ENCODE results near the gene MARF1. TPM values are rescaled to one million over a fixed set of nuclear protein-coding genes. Genes with fewer than 3 reads are reported as not detected.
A peak's percentile ranks its signal among the peaks of the same experiment; 100 is the strongest.
"Not testable (repeated sequence)": the region's sequence is repeated elsewhere in the genome, so short reads cannot be mapped to it uniquely, and the experiment has no call there.

MARF1 gene, protein sequence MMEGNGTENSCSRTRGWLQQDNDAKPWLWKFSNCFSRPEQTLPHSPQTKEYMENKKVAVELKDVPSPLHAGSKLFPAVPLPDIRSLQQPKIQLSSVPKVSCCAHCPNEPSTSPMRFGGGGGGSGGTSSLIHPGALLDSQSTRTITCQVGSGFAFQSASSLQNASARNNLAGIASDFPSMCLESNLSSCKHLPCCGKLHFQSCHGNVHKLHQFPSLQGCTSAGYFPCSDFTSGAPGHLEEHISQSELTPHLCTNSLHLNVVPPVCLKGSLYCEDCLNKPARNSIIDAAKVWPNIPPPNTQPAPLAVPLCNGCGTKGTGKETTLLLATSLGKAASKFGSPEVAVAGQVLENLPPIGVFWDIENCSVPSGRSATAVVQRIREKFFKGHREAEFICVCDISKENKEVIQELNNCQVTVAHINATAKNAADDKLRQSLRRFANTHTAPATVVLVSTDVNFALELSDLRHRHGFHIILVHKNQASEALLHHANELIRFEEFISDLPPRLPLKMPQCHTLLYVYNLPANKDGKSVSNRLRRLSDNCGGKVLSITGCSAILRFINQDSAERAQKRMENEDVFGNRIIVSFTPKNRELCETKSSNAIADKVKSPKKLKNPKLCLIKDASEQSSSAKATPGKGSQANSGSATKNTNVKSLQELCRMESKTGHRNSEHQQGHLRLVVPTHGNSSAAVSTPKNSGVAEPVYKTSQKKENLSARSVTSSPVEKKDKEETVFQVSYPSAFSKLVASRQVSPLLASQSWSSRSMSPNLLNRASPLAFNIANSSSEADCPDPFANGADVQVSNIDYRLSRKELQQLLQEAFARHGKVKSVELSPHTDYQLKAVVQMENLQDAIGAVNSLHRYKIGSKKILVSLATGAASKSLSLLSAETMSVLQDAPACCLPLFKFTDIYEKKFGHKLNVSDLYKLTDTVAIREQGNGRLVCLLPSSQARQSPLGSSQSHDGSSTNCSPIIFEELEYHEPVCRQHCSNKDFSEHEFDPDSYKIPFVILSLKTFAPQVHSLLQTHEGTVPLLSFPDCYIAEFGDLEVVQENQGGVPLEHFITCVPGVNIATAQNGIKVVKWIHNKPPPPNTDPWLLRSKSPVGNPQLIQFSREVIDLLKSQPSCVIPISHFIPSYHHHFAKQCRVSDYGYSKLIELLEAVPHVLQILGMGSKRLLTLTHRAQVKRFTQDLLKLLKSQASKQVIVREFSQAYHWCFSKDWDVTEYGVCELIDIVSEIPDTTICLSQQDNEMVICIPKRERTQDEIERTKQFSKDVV (N-terminal part only)
- total RNA-seq = 100 to 1,000 TPM in 1 of 2 donors, 10 to 100 TPM in 1; 70.8 to 134 TPM

DNA sequence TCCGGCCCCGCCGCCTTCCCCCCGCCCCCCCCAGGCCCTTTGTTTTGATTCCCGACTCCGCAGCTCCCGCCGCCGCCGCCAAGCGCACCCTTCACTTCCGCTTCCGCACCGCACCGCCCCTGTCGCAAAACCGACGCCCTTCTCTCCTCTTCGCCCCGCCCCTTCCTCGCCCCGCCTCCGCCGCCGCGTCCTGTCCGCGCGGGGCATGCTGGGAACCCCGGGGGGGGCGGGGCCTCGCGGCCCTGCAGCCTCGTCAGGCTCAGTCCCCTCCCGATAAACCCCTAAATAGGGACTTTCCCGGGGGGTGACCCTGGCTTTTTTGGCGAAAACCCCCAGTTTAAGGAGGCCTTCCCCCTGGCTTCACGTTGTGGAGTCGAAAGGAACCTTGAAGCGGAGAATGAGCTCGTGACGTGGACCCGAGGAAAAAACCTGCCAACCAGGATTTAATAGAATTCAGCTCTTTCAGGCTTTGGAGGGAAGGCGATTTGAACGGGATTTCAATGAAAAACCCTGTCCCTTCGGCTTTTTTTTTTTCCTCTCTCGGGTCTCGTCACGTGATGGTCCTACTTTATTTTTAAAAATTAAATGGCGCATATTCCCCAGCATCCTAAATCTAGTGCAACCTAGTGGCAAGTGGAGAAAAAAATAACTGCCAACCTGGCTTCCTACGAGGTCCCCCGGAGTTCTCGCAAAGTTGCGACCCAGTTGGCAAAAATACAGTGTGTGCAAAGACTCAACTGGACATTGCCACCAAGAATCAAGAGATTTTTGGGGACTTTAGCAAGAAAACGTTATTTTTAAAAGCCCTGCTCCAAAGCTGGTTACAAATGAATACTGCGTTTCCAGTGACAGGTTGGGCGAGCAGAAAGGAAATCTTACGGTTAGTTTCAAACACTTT is at the start of gene MARF1:
Gene MARF1 (minus strand): TSS at position 107 of the 898 bp plus-strand sequence. CDS start 3,921 bp downstream, outside the sequence.
- Mint-ChIP-seq H3K9me3 (peaks cover 0 to 3% of the 10 kb centered on the region in 2 donors), H3K27ac (peak within 1 kb of the TSS; percentile 96 to 97), H3K36me3 (peaks cover 15 to 17% of the 10 kb centered on the region in 2 donors)
- ATAC-seq (peak; percentile 64 to 73), DNase-seq (ENCODE audit: low spot score in 2 of 2) (peak; percentile 99 to 100)

DNA sequence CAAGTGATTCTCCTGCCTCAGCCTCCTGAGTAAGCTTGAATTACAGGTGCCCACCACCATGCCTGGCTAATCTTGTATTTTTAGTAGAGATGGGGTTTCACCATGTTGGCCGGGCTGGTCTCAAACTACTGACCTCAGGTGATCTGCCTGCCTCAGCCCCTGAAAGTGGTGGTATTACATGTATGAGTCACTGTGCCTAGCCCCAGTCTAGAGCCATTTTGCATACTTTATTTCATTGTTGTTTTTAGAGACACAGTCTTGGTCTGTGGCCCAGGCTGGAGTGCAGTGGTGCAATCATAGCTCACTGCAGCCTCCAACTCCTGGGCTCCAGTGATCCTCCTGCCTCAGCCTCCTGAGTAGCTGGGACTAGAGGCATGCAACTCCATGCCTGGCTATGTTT is 49.6 kb upstream of the MARF1 start:
- ATAC-seq = peak in 1 of 2 donors; percentile 76
- H3K9me3 Mint-ChIP-seq; DNase-seq (ENCODE audit: low spot score in 2 of 2): not testable (repeated sequence)
- peaks cover 0 to 32% of the 10 kb centered on the region in 2 donors for H3K36me3 Mint-ChIP-seq
- peak overlapping the region in 1 of 2 donors; percentile 68 for H3K27ac Mint-ChIP-seq

DNA sequence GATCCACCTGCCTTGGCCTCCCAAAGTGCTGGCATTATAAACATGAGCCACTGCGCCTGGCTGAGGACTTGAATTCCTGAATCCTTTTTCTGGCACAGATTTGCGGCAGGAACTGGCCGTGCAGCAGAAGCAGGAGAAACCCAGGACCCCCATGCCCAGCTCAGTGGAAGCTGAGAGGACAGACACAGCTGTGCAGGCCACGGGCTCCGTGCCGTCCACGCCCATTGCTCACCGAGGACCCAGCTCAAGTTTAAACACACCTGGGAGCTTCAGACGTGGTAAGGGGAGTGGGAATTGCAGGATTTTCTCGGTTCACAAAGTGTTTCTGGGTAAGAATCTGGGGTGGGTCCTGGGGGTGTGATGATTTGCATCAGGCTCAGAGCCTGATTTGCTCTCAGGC is 48.1 kb upstream of the MARF1 start:
- Mint-ChIP-seq H3K36me3 (peaks cover 0 to 23% of the 10 kb centered on the region in 2 donors), H3K27ac (peak overlapping the region; percentile 57), H3K9me3 (no peaks in the 10 kb centered on the region)
- DNase-seq (ENCODE audit: low spot score in 2 of 2) = no peak
- no peak for ATAC-seq

DNA sequence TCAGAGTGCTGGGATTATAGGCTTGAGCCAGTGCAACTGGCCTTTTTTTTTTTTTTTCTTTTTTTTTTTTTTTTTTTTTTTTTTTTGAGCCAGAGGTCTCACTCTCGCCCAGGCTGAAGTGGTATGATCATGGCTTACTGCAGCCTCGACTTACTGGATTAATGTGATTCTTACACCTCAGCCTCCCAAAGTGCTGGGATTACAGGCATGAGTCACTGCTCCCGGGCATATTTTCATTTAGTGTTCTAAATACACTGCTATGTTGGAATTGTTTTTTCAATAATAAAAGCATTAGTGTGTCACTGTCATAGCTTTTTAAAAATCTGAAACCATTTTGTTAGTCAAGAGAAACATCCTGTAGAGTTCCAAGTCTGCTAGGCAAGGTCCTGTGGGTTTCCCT is 47.3 kb upstream of the MARF1 start:
- DNase-seq (ENCODE audit: low spot score in 2 of 2) (no peak), ATAC-seq (no peak)
- H3K9me3 Mint-ChIP-seq = no peaks in the 10 kb centered on the region
- H3K27ac Mint-ChIP-seq = peak overlapping the region; percentile 57 to 77
- H3K36me3 Mint-ChIP-seq = peaks cover 2 to 23% of the 10 kb centered on the region in 2 donors

DNA sequence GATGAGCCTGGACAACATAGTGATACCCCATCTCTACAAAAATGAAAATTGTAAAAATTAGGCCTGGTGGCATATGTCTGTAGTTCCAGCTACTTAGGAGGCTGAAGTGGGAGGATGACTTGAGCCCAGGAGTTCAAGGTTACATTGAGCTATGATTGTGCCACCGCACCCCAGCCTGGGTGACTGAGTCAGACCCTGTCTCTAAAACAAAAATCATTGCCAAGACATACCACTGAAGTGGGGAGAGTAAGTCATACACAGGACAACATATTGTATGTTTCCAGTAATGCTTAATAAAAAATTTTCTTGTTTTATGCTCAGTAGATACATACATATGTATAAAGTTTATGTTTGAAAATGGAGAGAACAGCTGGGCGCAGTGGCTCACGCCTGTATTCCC is 46.3 kb upstream of the MARF1 start:
- Mint-ChIP-seq H3K27ac (peak overlapping the region; percentile 26 to 37), H3K36me3 (peaks cover 6 to 21% of the 10 kb centered on the region in 2 donors), H3K9me3 (no peaks in the 10 kb centered on the region)
- ATAC-seq (no peak), DNase-seq (ENCODE audit: low spot score in 2 of 2) (no peak)

DNA sequence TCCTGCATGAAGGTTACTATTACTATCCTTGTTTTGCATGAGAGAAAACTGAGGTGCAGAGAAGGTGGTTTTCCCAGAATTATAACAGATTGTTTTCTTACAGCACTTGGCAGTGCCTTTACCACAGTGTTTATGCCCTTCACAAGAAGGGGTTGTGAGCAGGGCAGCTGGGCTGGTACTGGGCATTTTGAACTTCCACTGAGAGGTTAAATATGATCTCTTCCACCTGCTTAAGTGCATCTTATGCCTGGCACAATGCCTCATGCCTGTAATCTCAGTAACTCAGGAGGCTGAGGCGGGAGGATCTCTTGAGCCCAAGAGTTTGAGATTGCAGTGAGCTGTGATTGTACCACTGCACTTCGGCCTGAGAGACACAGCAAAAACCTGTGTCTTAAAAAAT is 43.3 kb upstream of the MARF1 start:
- DNase-seq (ENCODE audit: low spot score in 2 of 2) (no peak), ATAC-seq (no peak)
- peaks cover 6 to 14% of the 10 kb centered on the region in 2 donors for H3K36me3 Mint-ChIP-seq

DNA sequence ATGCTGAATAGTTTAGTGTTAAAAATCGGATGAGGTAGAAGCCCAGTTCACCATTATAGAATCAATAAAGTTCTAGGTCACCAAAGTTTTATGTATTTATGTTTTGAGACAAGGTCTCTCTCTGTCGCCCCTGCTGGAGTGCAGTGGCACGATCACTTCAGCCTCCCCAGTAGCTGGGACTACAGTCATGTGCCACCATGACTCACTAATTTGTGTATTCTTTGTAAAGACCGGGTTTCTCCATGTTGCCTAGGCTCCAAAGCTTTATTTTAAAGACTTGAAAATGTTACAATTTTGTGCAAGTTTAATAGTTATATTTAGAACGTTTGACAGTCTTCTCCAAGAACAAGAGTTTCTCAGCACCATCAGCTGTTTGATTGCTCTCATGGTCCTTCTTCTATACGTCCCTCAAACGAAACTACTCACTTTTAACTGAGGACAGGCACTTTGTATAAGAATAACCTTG is 39.2 kb upstream of the MARF1 start:
- peaks cover 6 to 23% of the 10 kb centered on the region in 2 donors for H3K36me3 Mint-ChIP-seq
- peak; percentile 69 to 70 for ATAC-seq
- H3K27ac Mint-ChIP-seq = no peak overlapping the region
- peak in 1 of 2 donors; percentile 38 for DNase-seq (ENCODE audit: low spot score in 2 of 2)
- no peaks in the 10 kb centered on the region for H3K9me3 Mint-ChIP-seq

More for the DNA sequence above, 43.3 kb upstream of the MARF1 start:
- H3K27ac Mint-ChIP-seq = peak overlapping the region in 1 of 2 donors; percentile 56
- no peaks in the 10 kb centered on the region for H3K9me3 Mint-ChIP-seq

DNA sequence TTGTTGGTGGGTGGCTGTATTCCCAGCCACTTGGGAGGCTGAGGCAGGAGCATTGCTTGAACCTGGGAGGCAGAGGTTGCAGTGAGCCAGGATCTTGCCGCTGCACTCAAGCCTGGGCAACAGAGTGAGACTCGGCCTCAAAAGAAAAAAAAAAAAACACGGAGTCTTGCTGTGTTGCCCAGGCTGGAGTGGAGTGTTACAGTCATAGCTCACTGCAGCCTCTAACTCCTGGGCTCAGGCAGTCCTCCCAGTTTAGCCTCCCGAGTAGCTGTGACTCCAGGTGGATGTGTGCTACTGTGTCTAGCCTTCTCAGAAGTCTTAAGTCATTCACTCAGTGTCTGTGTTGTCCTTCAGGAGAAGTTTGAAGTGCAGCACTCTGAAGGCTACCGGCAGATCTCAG is 34.5 kb upstream of the MARF1 start:
- Mint-ChIP-seq H3K27ac (peak overlapping the region in 1 of 2 donors; percentile 52), H3K36me3 (peaks cover 0 to 17% of the 10 kb centered on the region in 2 donors), H3K9me3 (no peaks in the 10 kb centered on the region)
- ATAC-seq = no peak
- no peak for DNase-seq (ENCODE audit: low spot score in 2 of 2)

DNA sequence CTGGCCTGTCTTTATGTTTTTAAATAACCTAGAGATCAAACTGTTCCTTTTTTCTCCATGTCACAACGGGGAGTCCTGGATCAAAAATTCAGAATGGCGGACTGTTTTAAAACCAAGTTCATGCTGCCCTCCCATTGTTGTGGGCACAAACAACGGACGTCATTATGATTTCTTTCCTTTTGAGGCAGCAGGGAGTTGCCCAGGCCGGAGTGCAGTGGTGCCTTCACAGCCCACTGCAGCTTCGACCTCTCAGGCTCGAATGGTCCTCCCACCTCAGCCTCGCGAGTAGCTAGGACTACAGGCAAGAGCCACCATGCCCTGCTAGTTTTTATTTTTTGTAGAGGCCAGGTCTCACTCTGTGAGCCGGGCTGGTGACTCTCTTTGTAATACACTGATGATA is 33.6 kb upstream of the MARF1 start:
- ATAC-seq (no peak), DNase-seq (ENCODE audit: low spot score in 2 of 2) (no peak)
- H3K27ac Mint-ChIP-seq = peak overlapping the region in 1 of 2 donors; percentile 85
- H3K36me3 Mint-ChIP-seq = peaks cover 0 to 22% of the 10 kb centered on the region in 2 donors
- no peaks in the 10 kb centered on the region for H3K9me3 Mint-ChIP-seq

DNA sequence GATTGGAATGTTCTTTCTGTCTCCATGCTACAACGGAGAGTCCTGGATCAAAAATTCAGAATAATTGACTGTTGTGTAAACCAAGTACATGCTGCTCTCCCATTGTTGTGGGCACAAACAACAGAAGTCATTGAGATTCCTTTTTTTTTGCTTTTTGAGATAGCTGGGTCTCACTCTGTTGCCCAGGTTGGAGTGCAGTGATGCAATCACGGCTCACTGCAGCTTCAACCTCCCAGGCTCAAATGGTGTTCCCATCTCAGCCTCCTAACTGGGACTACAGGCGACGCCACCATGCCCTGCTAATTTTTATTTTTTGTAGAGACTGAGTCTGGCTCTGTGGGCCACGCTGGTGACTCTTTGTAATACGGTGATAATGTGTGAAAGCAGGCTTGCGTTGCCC is 31.6 kb upstream of the MARF1 start:
- H3K36me3 Mint-ChIP-seq = peaks cover 5 to 23% of the 10 kb centered on the region in 2 donors
- no peaks in the 10 kb centered on the region for H3K9me3 Mint-ChIP-seq
- ATAC-seq (no peak), DNase-seq (ENCODE audit: low spot score in 2 of 2) (no peak)
- peak overlapping the region; percentile 75 to 88 for H3K27ac Mint-ChIP-seq

DNA sequence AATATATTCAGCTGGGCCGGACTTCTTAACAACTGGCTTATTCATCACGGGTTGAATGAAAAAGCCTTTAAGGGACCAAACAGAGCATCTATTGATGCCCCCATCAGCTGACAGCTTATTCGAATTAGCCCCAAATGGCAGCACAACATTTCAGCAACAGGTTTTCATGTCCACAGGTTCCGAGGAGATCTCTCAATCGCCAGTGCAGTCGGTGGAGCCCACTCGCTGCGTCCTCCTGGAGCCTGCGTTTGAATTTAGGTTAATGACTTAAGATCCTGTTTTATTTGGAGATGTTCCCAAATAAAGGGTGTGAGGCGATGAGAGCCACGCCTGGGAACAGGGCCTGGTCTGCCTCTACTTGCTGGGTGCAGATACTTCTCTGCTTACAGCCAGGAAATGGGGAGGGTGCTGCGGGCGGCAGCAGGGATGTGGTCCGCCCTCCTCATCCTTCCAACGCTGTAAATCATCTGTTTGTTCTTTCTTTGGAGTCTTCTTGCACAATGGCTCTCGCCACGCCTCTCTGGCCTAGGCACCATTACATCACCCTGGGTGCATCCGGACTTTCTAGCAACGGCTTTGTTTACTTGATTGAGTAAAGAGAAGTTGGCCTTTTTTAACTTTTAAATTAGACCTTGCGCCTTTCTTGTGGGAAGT is 29.7 kb upstream of the MARF1 start:
- peak overlapping the region; percentile 75 to 95 for H3K27ac Mint-ChIP-seq
- peaks cover 5 to 18% of the 10 kb centered on the region in 2 donors for H3K36me3 Mint-ChIP-seq
- ATAC-seq = peak; percentile 91 to 95
- no peaks in the 10 kb centered on the region for H3K9me3 Mint-ChIP-seq
- peak; percentile 48 to 65 for DNase-seq (ENCODE audit: low spot score in 2 of 2)

DNA sequence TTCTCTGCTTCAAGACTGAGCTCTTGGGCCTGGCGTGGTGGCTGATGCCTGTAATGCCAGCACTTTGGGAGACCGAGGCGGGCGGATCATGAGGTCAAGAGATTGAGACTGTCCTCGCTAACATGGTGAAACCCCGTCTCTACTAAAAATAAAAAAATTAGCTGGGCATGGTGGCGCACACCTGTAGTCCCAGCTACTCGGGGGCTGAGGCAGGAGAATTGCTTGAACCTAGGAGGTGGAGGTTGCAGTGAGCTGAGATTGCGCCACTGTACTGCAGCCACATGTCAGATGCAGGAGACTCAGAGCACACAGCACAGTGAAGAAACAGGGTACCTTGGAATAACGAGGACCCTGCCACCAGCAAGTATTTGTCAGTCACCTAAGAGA is 29.2 kb upstream of the MARF1 start:
- peak; percentile 5 to 11 for ATAC-seq
- H3K9me3 Mint-ChIP-seq; DNase-seq (ENCODE audit: low spot score in 2 of 2): not testable (repeated sequence)
- Mint-ChIP-seq H3K36me3 (peaks cover 5 to 21% of the 10 kb centered on the region in 2 donors), H3K27ac (peak overlapping the region; percentile 75 to 95)

DNA sequence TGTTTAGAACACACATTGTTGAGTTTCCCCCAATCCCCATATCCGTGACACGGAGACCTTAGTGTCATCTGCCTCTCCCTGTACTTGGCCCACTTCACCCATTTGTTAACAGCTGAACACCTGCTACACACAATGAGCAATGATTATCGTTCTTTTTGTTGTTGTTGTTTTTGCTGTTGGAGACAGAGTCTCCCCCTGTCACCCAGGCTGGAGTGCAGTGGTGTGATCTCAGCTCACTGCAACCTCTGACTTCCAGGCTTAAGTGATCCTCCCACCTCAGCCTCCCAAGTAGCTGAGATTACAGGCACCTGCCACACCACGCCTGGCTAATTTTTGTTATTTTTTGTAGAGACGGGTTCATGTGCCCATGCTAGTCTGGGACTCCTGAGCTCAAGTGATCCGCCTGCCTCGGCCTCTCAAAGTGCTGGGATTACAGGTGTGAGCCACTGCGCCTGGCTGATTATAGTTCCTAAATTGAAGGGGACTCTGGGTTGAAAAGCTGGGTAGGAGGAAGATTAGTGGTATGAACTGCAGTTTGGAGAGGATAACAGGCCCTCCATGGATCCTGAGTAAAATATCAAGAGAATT is 28.7 kb upstream of the MARF1 start:
- H3K9me3 Mint-ChIP-seq = no peaks in the 10 kb centered on the region
- DNase-seq (ENCODE audit: low spot score in 2 of 2) = no peak
- no peak for ATAC-seq
- H3K36me3 Mint-ChIP-seq = peaks cover 5 to 24% of the 10 kb centered on the region in 2 donors
- peak overlapping the region; percentile 75 to 95 for H3K27ac Mint-ChIP-seq

DNA sequence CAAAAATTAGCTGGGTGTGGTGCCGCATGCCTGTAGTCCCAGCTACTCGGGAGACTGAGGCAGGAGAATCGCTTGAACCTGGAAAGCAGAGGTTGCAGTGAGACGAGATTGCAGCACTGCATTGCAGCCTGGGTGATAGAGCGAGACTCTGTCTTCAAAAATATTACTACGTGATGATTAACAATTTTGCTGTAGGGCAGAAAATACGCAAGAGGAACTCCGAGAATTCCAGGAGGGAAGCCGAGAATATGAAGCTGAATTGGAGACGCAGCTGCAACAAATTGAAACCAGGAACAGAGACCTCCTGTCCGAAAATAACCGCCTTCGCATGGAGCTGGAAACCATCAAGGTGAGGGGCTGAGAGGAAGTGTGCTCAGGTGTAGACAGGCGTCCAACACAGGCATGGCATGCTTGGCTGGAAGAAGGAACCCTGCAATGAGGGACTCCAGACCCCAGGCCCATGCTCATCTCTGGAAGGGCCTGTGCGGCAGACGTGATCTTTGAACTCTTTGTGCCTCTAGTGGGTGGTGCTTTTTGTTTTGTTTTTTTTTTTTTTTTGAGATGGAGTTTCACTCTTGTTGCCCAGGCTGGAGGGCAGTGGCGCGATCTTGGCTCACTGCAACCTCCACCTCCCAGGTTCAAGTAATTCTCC is 24.3 kb upstream of the MARF1 start:
- H3K36me3 Mint-ChIP-seq = peaks cover 5 to 24% of the 10 kb centered on the region in 2 donors
- no peaks in the 10 kb centered on the region for H3K9me3 Mint-ChIP-seq

More for the DNA sequence above, 24.3 kb upstream of the MARF1 start:
- DNase-seq (ENCODE audit: low spot score in 2 of 2) = no peak
- ATAC-seq = no peak
- no peak overlapping the region for H3K27ac Mint-ChIP-seq
